NCI-H2107 (cell line): Measurements from ENCODE around the gene WFDC8.
"Not testable (repeated sequence)": the region's sequence is repeated elsewhere in the genome, so short reads cannot be mapped to it uniquely, and the experiment has no call there.

ENCODE experiments used
- DNase-seq: peaks from one replicate; lab custom pipeline; 2025; lab: John Stamatoyannopoulos, UW

Gene WFDC8

DNA sequence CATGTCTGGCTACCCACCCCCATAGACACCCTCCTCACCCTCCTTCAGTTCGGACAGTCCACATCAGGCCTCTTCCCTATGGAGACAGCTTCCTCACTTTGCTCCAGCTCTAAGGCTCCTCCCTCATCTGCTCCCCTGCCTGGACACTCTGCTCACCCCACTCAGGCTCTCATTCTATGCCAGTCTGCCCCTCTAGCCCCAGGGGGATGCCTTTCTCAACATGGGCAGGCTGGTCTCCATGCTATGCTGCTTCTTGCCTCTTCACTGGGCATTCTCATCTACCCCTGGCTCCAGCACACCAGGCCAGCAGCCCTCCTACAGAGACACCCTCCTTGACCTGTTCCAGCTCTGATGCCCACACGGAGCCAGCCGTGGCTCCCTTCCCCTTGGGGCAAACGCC is at the start of gene WFDC8:
Gene WFDC8, minus strand, starts transcription at position 101 of the 400 bp plus-strand sequence. Its CDS starts 37 bp downstream, at position 64.
- no peak for DNase-seq

DNA sequence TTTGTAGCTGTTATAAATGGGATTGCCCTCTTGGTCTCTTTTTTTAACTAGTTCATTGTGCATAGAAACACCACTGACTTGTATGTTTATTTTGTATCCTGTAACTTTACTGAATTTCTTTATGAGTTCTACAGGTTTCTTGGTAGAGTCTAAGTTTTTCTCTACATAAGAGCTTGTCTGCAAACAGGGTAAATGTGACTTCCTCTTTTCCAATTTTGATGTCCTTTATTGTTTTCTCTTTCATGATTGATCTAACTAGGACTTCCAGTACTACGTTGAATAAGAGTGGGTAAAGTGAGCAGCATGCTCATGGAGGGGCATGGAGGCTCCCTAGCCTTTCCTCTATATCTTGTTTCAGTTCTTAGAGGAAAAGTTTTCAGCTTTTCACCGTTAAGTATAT is 47.5 kb upstream of the WFDC8 start:
- no peak for DNase-seq

DNA sequence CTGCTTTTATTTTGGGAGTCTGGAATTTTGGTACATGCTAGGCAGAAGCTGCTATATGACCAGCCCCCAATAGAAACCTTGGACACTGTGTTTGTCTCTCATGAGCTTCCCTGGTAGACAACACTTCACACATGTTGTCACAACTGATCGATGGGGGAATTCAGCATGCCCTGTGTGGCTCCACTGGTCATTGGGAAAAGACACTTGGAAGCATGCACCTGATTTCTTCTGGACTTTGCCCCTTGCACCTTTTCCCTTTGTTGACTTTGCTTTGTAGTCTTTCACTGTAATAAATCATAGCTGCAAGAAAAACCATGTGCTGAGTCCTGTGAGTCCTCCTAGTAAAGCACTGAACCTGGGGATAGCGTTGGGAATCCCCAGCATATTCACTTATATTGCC is 42.5 kb upstream of the WFDC8 start:
- no peak for DNase-seq

- no peak for DNase-seq
Measured at GRCh38 chr20:45617591-45617990, 38.5 kb upstream of the WFDC8 start.

- DNase-seq, result no peak
Measured at GRCh38 chr20:45612314-45612713, 33.2 kb upstream of the WFDC8 start.

DNA sequence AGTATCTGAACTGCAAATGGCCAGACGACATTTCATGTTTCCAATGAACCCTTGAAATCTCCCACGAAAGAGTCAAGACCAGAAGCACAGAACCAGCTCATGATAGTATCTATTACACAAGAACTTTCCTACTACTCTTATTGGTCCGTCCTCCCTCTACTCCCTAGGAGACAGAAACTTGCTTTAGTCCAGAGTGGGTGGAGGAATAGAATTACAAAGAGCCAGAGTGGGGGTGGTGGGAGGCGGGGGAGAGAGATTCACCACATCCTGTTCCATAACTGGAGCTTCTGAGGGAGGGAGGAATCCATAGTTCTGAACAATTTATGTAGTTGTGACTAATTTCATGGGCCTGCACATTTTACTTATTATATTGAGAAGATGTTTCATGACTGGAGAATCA is 32.0 kb upstream of the WFDC8 start:
- DNase-seq, result no peak

- no peak for DNase-seq
Measured at GRCh38 chr20:45607810-45608209, 28.7 kb upstream of the WFDC8 start.

GRCh38 chr20:45595235-45595634 is 16.2 kb upstream of the WFDC8 start:
- DNase-seq, result no peak

DNA sequence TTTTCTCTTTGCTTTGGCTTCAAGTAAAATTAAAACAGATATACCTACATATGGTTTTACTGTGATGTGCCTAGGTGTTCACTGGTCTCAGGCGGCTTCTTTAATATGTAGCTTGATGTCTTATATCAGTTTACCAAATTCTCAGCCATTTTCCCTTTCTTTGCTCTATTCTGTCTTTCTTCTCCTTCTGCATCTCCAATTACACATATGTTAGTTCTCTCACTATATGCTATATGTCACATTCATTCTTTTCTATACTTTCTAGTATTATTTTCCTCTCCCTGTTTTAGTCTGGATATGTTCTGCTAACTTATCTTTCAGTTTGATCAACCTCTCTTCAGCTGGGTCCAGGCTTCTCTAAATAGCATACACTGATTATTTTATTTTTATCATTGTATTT is 14.4 kb upstream of the WFDC8 start:
- no peak for DNase-seq

DNA sequence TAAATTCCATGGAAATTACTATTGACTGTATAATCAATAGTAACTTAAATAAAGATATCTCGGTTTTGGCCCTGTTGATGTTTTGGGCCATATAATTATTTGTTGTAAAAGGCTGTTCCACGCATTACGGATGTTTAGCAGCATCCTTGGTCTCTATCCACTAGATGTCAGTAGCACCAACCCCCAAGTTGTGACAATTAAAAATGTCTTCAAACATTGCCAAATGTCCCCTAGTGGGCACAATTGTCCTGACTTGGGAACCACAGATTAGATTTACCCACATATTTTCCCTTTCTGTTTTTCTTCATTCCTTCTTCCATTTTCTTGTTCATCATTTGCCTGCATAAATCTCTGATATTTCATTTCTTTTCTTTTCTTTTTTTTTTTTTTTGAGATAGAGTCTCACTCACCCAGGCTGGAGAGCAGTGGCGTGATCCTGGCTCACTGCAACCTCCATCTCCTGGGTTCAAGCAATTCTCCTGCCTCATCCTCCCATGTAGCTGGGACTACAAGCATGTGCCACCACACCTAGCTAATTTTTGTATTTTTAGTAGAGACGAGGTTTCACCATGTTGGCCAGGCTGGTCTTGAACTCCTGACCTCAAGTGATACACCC is 13.6 kb upstream of the WFDC8 start:
- peak; percentile 6 for DNase-seq

GRCh38 chr20:45589725-45590124 is 10.6 kb upstream of the WFDC8 start:
- DNase-seq, result no peak

- DNase-seq, result no peak
Measured at GRCh38 chr20:45588800-45589199, 9.7 kb upstream of the WFDC8 start.

DNA sequence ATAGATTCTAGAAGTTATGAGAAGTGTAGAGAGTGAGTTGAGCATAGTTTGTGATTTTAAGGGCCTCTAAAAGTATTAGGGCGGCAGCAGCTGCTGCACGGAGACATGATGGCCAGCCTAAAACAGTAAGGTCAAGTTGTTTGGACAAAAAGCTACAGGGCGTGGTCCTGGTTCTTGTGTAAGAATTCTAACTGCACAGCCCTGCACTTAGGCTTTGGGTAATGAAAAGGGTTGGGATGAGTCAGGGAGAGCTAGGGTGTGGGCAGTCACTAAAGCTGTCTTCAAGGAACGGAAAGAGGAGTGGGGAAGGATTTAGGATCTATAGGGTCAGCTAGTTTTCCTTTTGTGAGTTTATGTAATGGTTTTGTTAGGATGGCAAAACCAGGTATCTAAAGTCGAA is 6.9 kb upstream of the WFDC8 start:
- not testable (repeated sequence) for DNase-seq

DNA sequence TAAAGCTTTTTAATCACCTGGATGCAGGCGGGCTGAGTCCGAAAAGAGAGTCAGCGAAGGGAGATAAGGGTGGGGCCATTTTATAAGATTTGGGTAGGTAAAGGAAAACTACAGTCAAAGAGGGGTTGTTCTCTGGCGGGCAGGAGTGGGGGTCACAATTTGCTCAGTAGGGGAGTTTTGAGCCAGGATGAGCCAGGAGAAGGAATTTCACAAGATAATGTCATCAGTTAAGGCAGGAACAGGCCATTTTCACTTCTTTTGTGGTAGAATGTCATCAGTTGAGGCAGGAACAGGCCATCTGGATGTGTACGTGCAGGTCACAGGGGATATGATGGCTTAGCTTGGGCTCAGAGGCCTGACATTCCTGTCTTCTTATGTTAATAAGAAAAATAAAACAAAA is 5.2 kb upstream of the WFDC8 start:
- not testable (repeated sequence) for DNase-seq

GRCh38 chr20:45583502-45583901 is 4.4 kb upstream of the WFDC8 start:
- DNase-seq, result no peak

DNA sequence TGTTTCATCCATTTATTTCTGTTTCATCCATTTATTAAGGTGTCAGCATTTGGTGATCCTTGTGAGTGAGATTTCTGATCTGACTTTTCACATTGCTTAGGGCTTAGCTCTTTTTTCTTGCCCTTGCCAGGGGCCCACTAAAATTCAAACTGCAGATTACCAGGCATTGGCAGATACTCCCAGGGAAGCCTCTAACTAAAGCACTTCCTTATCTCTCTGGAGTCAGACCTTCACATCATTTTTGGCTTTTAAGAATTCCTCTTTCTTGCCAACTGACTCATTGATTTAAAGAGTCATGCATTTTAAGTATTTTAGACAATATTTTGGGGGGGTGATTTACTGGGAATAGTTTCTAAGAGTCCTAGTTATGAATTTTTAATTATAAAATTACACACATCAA is 2.6 kb upstream of the WFDC8 start:
- DNase-seq, result no peak

DNA sequence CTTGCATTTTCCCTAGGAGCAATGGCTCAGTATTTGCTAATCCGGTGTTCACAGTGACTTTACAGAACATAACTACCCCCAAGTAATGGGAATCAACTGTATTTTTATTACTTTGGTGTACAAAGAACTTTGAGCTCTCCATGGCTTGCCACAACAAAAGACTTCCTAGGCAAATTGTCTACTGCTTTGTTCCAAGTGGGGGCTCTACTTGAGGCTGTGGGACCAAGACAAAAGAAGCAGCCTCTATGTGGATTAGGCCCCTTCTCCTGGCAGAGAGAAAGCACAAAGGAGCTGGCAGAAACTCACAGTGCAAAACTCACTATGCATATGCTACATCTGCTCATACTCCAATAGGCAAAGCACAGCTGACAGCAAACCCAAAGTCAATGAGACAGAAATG is 853 bp downstream of the WFDC8 start:
- no peak for DNase-seq

- no peak for DNase-seq
Measured at GRCh38 chr20:45576995-45577394, 2.1 kb downstream of the WFDC8 start.

DNA sequence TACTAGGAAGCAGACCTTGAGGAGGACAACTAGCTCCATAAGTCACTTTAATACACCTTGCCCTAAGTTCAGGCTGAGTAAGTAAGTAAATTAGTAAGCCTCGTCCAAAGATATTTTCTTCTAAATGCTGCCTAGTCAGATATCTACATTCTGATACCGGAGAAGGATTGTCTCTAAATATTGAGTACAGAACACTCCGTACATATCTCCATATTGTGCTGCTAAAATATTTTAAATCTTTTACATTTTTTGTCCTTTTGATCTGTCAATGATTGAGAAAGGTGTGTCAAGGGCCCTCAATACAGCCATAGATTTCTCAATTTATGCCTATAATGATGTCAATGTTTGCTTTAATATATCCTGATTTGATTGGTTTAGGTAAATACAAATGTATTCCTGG is 3.2 kb downstream of the WFDC8 start:
- DNase-seq, result no peak

GRCh38 chr20:45569650-45570049 is 9.4 kb downstream of the WFDC8 start:
- not testable (repeated sequence) for DNase-seq

- no peak for DNase-seq
Measured at GRCh38 chr20:45564760-45565276, 14.3 kb downstream of the WFDC8 start.

DNA sequence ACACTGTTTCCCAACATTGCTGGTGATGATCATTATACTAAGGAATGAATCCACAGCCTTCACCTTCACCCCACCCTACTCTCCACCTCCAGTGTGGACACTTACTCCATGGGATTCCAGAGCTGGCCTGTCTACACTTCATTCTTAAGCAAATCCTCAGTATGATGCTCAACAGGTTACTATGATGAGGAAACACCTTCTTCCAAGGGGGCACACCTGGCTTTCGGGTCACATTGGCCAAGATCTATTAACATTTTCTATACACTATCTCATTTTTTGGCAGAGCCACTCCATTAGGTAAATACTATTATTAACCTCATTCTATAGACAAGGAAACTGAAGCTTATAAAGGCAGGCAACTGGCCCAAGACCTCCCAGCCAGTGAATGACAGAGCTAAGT is 23.9 kb downstream of the WFDC8 start:
- DNase-seq, result no peak

DNA sequence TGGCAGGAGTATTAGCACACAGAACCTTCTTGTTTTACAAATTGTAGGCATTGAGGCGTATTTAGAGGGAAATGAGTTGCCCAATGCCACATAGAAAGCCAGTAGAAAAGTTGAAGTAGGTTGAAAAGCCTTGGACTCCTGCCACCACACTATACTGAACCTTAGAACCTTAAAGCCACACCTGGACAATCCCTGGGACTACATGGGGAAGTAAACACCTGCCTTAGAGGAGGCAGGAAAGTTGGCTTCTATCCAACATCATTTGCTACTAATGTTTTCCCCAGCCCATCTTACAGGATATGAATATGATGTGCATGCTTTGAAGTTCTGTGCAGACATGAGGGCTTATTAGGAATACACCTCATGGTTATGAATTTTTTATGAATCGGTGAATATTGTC is 26.6 kb downstream of the WFDC8 start:
- no peak for DNase-seq

DNA sequence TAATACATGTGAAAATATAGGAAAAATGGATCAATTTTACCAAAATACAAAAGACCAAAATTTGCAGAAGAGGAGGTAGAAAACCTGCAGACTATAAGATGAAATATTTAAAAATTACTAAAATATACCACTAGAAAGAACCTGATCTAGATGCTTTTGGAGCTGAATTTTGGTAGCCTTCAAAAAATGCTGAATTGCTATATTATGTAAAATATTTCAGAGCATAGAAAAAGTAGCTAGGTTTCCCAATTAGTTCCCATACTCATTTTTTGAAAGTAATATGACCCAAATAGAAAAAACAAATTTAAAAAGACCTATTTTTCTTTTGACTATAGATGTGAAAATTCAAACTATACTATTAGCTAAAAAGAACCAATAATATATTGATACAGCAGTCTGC is 28.3 kb downstream of the WFDC8 start:
- DNase-seq, result no peak
